Fibroblast of lung (primary cell): ENCODE results near the gene OIT3.

Experiments
- EZH2 ChIP-seq: IDR thresholded peaks from 2 replicates; pipeline ENCODE4 v1.5.1; 2012; ENCODE audit warnings: low read length, control low read depth, mild to moderate bottlenecking; ENCODE audit errors: missing control alignments
- TF ChIP-seq, protein P1 (sequence below), 2 donors: IDR thresholded peaks in 1 of 2; conservative IDR thresholded peaks in 1 of 2; 1 replicate in 1 of 2; 2 replicates in 1 of 2; pipeline ENCODE4 v1.5.1; 2011 to 2012; ENCODE audit warnings: low read length in 2 of 2, control low read depth in 1 of 2, inconsistent platforms in 1 of 2, low read depth in 1 of 2, mild to moderate bottlenecking in 1 of 2

DNA sequence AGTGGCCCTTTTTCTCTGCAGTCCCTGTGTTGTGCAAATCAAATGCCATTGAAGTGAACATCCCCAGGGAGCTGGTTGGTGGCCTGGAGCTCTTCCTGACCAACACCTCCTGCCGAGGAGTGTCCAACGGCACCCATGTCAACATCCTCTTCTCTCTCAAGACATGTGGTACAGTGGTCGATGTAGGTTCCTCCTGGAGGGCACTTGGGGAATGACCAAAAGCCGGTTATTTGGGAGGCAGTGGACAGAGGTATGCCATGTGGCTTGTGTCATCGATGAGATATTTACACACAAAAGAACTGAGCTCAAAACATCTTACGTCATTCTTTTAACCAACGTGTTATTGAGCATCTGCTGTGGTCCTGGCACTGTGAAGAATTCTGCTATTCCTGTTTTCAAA lies 19.7 kb downstream of the OIT3 start:
- TF ChIP-seq, protein P1, sequence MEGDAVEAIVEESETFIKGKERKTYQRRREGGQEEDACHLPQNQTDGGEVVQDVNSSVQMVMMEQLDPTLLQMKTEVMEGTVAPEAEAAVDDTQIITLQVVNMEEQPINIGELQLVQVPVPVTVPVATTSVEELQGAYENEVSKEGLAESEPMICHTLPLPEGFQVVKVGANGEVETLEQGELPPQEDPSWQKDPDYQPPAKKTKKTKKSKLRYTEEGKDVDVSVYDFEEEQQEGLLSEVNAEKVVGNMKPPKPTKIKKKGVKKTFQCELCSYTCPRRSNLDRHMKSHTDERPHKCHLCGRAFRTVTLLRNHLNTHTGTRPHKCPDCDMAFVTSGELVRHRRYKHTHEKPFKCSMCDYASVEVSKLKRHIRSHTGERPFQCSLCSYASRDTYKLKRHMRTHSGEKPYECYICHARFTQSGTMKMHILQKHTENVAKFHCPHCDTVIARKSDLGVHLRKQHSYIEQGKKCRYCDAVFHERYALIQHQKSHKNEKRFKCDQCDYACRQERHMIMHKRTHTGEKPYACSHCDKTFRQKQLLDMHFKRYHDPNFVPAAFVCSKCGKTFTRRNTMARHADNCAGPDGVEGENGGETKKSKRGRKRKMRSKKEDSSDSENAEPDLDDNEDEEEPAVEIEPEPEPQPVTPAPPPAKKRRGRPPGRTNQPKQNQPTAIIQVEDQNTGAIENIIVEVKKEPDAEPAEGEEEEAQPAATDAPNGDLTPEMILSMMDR (conservative IDR thresholded peaks at IDR 0.05 in 1 of 2, IDR thresholded peaks at IDR 0.05 in 1 of 2; ENCODE audit: low read depth in 1 of 2, low read length in 2 of 2), result no peak
- TF ChIP-seq EZH2, result no peak
